GM19397 (cell line): ENCODE data around the gene ACTMAP.
"Not testable (repeated sequence)": the region's sequence is repeated elsewhere in the genome, so short reads cannot be mapped to it uniquely, and the experiment has no call there.

ENCODE experiments used
- ATAC-seq: cut with Tn5 transposase; IDR thresholded peaks from one replicate; pipeline ENCODE4 v1.9.1; 2021; ENCODE audit warnings: mild to moderate bottlenecking, moderate library complexity; ENCODE audit not compliant: unreplicated experiment

The ACTMAP gene

DNA sequence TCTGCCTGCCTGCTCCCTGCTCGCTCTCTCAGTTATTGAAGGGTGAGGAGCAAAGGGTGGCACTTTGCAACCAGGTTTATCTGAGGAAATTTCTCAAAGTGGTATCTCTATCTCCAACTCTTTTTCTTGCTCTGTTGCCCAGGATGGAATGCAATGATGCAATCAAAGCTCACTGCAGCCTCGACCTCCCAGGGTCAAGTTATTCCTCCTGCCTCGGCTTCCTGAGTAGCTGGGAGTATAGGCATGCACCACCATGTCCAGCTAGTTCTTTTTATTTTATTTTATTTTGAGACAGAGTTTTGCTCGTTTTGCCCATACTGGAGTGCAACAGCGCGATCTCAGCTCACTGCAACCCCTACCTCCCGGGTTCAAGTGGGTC lies 4.9 kb downstream of the ACTMAP start:
- ATAC-seq: no peak

DNA sequence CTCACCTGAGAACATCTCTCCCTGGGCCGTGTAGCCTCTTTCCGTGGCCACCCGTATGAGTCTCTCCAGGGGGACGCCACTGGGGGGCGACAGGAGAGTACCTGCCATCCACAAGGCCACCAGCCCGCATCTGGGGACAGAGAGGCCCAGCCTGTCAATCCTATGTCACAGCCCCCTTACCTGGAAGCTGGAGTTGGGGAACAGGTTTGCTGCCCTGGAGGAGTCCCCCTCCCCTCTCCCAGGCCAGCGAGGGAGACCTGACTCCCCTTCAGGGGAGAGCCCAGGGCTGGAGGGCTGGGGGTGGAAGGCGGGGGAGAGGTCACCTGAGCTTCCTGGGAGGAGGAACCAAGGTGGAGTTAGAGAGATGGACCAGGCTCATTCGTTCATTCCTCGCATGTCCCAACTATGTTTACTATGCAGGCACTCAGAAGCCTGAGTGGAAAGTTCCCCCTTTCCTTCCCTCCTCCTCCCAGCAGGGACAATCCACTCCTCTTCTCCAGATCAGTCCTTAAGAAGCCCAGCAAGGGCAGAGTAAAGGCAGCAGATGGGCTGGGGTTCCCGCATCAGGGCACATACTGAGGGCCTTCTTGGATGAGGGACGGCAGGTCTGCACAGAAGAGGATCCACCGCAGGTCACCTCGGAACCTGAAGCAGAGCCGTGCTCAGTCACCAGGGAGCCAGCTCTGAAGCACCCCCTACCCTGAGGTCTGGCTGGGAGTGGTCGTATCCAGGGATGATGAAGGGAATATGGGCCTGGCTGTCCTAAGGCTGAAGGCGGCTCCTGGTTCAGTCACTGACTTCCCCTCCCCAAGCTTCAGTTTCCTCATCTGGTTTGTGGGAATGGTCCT lies 5.5 kb downstream of the ACTMAP start:
- ATAC-seq: no peak

DNA sequence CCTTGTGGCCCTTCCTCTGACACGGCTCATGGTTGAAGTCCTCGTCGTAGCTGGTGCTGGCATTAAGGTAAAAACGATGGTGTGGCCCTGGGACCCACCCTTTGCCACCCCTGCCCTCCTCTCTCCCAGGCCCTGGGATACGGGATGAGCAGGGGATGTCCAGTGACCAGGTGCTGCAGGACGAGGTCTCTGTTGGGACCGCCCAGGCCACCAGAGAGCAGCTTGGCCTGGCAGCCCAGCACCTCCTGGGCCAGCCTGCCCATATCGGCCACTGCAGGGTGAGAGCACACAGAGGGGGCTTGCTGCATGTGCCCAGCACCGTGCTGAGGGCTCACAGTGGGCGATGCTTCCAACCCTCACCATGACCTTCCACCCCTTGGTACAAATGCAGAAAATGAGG lies 6.4 kb downstream of the ACTMAP start:
- no peak for ATAC-seq

DNA sequence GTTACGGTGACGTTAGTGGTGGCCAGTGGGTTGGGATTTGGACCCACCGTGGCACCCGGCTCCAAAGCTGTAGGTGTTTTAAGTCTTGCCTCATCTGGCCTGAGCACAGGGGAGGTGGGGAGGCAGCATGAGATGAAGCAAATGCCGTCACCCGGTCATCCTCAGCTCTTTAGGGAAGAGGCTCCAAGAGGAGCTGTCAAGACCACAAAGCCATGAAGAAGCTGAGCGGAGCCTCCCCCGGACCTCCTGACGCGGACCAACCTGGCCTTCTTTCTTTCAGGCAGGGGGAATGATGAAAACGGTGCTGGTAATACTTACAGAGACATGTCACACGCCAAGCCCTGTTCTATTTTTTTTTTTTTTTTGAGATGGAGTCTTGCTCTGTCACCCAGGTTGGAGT lies 7.4 kb downstream of the ACTMAP start:
- ATAC-seq: no peak

DNA sequence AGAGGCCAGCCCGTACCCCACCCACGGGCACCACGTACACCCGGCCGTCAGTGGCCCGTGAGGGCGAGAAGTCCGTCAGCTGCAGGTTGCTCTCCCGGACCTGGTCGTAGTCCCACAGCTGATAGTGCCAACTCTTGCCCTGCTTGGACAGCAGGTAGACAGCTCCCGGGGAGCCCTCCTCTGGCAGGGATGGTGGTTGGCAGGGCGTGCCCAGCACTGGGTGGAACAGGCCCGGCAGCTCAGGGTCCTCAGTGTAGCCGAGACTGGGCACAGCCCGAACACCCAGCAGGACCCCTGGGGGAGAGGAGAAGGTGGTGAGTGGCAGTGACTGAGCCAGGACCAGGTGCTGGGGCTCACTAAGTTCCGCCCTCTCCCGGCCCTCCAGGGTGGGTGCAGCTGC lies 7.8 kb downstream of the ACTMAP start:
- no peak for ATAC-seq

DNA sequence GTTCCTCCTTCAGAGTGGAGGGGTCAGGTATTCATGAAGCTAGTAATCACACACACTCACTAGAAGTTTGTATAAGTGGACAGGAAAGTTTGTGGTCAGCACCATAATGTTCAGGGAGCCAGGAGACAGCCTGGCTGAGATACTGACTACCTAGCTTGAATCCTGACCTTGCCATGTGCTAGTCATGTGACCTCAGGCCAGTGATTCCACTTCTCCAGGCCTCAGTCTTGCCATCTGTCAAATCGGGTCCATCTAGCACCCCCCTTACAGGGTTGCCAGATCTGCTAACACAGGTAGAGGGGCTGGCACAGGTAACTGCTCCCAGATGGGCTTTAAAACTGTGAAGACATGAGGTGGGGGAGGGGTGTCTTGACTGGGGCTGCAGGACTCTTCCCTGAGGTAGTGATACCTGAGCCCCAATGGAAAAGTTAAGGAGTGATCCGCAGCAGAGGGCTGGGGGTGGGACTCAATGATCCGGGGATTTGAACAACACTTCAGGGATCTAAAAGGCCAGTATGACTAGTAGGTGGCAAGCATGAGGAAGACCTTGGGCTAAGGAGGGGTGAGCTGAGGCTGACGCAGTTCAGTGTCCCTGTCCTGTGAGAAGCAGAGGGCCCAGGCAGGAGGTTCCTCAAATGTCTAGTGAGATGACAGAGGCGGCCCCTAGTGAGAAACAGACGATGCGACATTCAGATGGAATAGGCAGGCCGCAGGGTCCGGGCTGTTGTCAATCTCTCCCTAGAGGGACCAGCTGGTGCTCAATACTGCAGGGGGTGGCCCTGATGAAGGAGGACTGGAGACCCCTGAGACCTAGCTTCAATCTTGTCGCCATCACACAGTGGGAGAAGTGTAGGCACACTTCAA lies 8.5 kb downstream of the ACTMAP start:
- no peak for ATAC-seq

DNA sequence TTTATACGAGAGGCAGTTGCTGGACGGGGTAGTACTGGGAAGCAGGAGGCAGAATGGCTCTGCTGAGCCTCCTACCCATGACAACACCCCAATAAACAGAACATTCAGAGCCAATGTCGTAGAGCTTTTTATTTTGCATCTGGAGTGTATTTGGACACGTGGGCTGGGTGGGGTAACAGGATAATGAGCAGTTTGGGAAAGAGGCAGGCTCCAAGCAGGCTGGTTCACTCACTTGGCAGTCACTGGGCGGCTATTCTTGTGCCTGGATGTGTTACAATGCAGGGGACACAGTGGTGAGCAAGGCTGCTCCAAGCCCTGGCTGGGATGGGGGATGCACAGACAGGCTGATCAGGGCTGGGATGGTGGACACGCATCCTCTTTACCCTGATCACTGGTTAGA lies 9.5 kb downstream of the ACTMAP start:
- no peak for ATAC-seq

DNA sequence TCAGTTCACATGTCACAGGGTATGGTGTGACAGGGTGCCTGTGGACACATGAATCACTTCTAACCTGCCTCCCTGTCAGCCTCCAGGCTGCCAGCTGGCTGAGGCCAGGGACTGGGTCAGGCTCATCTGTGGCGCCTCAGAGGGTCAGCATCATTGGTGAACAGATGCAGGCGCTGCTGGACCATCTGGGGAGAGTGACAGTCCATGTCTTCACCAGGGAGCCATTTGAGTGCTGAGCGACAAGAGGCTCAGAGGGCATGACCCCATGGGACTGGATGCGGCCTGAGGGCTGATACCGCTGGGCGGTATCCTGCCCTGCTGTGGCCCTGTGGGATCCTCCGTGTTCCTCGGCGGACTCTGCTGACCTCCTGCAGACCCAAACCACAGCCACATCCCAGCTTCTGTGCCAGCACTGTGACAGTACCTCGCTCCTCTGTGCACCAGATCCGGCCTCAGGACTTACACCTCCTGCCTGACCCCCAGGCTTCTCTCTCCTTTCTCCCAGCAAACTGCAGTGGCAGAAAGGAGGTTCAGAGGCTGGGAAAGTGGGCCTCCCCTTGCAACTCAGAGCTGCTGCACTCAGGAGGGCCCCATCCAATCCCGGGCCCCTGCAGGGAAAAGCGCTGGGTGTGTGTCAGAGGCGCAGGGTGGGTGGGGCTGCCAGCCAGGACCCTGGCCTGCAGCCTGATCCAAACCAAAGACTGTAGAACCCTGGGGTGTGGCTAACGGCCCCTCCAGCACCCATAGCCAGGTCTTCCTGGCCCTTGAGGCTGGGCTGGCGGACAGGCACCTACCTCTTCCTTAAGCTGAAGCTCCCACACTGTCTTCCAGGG lies 10.2 kb downstream of the ACTMAP start:
- no peak for ATAC-seq

DNA sequence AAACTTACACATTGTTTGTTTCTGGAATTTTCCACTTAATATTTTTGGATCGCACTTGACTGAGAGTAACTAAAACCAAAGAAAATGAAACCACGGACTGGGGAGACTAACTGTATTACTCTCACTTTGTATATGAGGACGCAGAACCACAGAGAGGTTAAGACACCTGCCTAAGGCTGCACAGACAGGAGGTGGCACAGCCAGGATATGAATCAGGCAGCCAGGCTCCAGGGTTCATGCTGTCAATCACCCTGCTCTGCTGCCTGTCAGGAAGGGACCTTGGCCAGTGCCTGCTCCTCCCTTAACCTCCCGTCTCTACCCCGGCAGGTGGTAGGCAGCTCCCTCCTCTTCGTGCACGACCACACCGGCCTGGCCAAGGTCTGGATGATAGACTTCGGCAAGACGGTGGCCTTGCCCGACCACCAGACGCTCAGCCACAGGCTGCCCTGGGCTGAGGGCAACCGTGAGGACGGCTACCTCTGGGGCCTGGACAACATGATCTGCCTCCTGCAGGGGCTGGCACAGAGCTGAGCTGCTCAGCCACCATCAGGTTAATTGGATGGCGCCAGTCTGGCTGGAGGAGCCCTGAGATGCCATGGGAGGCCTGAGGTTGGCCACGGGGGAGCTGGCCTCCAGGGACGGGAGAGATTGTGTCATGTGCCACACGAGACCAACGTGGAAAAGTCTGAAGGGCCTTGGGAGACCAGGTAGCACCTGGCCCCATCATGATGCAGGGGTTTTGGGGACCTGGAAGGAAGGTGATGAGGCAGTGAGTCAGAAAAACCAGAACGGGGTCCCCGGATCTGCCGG lies 11.0 kb downstream of the ACTMAP start:
- ATAC-seq: no peak

DNA sequence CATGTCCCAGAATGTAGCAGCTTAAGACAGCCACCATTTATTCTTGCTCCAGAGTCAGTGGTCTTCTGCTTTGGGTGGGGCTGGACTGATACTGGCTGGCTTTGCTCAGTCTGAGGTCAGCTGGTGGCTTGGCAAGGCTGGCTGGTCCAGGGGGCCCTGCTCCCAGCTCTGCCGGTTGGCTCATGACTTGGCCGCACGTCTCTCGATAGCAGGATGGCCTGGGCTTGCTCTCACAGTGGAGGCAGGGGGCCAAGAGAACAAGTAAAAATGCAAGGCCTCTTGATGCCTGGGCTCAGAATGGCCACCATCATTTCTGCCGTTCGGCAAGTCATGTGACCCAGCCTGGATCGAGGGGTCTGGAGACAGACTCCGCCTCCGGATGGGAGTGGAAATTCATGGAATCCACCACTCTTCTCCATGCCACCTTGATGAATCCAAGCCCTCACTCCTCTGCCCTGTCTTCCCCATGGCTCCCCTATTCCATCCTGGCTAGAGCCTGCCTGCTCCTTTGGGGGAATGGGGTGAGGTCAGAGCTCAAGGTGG lies 13.1 kb downstream of the ACTMAP start:
- ATAC-seq: no peak

DNA sequence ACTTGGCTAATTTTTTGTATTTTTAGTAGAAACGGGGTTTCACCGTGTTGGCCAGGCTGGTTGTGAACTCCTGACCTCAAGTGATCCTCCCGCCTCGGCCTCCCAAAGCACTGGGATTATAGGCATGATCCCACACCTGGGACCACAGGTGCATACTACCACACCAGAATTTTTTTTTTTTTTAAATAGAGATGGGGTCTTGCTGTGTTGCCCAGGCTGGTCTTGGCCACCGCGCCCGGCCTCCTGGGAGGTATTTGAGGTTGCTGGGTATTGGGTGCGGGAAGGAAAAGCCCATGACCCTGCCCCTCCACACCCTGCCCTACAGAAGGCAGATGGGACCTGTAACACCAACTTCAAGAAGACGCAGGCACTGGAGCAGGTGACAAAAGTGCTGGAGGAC lies 13.6 kb downstream of the ACTMAP start:
- ATAC-seq: no peak

DNA sequence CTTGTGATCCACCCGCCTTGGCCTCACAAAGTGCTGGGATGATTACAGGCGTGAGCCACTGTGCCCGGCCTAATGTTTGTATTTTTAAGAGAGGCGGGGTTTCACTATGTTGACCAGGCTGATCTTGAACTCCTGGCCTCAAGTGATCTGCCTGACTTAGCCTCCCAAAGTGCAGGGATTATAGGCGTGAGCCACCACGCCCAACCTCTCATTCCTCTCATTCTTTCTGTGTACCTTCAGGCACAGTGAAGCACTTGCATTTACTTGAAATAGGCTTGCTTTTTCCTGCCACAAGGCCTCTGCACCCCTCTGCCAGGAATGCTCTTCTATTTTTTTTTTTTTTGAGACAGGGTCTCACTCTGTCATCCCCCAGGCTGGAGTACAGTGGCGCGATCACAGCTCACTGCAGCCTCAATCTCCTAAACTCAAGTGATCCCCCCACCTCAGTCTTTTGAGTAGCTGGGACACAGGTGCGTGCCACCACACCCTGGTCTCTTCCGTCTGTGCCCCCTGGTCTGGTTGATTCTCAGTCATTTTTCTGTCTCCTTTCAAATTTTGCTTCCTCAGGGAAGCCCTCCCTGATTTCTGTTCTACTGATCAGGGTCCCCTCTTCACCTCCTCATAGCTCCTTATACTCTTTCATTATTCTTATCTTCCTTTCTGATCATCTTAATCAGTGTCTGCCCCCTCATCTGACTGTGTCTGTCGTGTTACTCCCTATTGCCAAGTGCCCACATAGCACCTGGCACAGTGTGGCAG lies 15.1 kb downstream of the ACTMAP start:
- ATAC-seq: no peak

DNA sequence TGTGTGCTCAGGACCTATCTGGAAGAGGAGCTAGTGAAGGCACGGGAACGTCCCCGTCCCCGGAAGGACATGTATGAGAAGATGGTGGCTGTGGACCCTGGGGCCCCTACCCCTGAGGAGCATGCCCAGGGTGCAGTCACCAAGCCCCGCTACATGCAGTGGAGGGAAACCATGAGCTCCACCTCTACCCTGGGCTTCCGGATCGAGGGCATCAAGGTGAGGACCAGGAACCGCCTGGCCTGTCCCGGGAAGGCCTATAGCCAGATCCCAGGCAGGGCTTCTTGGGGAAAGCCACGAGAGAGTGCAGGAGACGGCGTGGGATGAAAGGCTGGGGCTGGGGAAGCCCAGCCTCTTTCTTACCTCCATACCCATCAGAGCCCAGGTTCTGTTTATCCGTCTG lies 17.1 kb downstream of the ACTMAP start:
- no peak for ATAC-seq

DNA sequence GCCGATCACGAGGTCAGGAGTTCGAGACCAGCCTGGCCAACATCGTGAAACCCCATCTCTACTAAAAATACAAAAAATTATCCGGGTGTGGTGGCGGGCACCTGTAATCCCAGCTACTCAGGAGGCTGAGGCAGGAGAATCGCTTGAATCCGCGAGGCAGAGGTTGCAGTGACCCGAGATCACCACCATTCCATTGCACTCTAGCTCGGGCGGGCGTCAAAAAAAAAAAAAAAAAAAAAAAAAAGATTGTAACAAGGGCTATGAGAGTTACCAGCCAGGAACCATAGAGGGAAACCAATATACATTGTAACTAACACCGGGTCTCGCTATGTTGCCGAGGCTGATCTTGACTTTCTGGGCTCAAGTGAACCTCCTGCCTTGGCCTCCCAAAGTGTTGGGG lies 18.0 kb downstream of the ACTMAP start:
- not testable (repeated sequence) for ATAC-seq

DNA sequence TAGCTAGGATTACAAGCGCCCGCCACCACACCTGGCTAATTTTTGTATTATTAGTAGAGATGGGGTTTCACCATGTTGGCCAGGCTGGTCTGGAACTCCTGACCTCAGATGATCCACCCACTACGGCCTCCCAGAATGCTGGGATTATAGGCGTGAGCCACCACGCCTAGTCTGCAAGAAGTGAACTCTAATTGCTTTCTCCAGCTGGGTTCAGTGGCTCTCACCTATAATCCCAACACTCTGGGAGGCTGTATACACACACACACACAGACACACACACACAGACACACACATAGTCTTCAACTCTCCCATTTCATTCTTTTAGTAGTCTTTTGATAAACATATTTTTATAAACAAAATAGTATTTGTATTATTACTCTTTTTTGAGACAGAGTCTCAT lies 20.2 kb downstream of the ACTMAP start:
- not testable (repeated sequence) for ATAC-seq

DNA sequence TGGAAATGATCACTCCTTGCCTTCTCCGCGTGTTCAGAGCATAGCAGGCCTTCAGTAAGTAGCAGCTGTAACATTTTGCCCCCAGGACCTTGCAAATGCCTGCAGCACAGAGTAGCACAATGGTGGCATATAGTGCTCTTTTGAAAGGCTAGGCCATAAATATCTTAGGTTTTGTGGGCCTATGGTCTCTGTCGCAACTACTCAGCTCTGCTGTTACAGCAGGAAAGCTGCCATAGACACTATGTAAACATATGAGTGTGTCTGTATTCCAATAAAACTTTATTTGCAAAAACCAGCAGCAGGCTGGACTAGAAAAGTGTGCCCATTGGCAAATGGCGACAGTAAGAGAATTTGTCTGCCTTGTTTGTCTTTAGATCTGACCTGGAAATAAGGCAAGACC lies 24.0 kb downstream of the ACTMAP start:
- ATAC-seq: no peak

DNA sequence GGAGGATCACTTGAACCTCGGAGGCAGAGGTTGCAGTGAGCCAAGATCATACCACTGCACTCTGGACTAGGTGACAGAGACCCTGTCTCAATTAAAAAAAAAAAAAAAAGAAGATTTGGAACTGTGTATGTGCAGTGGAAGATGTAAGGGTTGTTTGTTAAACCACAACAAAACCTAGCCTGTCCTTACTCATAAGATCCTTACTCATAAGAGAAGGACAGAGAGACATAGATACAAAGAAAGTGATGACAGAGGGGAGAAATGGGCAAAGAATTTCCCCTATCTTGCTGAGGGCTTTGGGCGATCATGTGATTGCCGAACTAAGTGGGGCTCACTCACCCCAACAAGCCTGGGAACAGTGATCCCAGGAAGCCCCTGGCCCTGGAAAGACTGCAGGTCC lies 25.4 kb downstream of the ACTMAP start:
- ATAC-seq: no peak

DNA sequence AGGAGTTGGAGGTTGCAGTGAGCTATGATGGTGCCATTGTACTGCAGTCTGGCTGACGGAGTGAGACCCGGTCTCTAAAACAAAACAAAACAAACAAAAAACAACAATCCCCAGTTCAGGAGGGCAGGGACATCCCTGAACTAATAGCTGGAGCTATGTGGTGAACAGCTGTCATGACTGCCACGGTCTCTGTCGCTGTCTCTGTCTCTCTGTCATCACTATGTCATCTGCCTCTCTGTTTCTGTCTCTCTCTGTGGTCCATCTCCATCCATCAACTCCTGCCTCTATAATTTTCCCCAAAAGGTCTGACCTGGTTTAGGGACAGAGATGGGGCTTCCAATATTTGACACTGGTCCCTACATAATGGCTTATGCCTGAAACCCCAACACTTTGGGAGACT lies 26.0 kb downstream of the ACTMAP start:
- no peak for ATAC-seq

DNA sequence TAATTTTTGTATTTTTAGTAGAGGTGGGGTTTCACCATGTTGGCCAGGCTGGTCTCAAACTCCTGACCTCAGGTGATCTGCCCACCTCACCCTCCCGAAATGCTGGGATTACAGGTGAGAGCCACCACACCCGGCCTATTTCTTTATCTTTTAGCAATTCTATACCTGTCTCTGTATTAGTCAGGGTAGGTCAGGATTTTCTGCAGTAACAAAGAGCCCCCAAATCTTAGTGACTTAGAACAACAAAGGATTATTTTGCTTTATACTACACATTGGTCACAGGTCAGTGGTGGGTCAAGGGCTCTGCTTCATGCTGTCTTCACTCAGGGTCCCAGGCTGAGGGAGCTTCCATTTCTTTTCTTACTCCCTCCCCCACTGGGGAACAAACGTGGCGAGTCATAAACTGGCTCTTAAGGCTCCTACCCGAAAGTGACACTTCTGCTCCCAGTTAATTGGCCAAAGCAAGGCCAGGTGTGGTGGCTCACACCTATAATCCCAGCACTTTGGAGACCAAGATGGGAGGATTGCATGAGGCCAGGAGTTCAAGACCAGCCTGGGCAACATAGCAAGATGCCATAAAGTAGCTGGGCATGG lies 26.5 kb downstream of the ACTMAP start:
- no peak for ATAC-seq
